Panc1 (cell line): ENCODE measurements around the gene HOXA5. TPM values are rescaled to one million over a fixed set of nuclear protein-coding genes. Genes with fewer than 3 reads are reported as not detected.

Experiments
- ATAC-seq: fragments of 200-7000 bp; cut with Tn5 transposase; 2 replicates; pipeline ENCODE4 v1.9.1; 2020; ENCODE audit warnings: mild to moderate bottlenecking, moderate library complexity
- BruUV-seq: library from RNA; stranded (reverse); fragments of 400-500 nt; replicated peaks from 2 replicates; lab custom pipeline; 2021; lab: Mats Ljungman, UMichigan
- CTCF ChIA-PET: fragments of 300-600 bp; sonication (Branson Sonifier 250); formaldehyde crosslinking; loops from one replicate; lab custom pipeline; 2022; ENCODE audit warnings: antibody characterized with exemption; lab: Charles Lee
- POLR2A ChIA-PET: fragments of 300-600 bp; sonication (Branson Sonifier 250); formaldehyde crosslinking; loops from one replicate; lab custom pipeline; 2022; ENCODE audit warnings: antibody characterized with exemption; lab: Charles Lee
- DNase-seq: peaks from one replicate; pipeline ENCODE4 v3.0.0-alpha.2; 2010; ENCODE audit warnings: low read depth, low spot score
- H3K27ac ChIP-seq: 2 replicates; pipeline ENCODE4 v1.5.1; 2011; ENCODE audit warnings: mild to moderate bottlenecking, low read length, inconsistent platforms
- H3K27me3 ChIP-seq: fragments of 200-500 bp; sonication (Bioruptor generic); 2 replicates; pipeline ENCODE4 v1.6.0; 2014; ENCODE audit warnings: low read length, inconsistent platforms; ENCODE audit not compliant: control insufficient read depth, insufficient read depth
- H3K36me3 ChIP-seq: fragments of 200-500 bp; sonication (Bioruptor generic); 2 replicates; pipeline ENCODE4 v1.5.1; 2014; ENCODE audit warnings: inconsistent platforms, mild to moderate bottlenecking, low read length, moderate library complexity; ENCODE audit not compliant: control insufficient read depth, insufficient read depth
- H3K4me1 ChIP-seq: 2 replicates; pipeline ENCODE4 v1.5.1; 2011; ENCODE audit warnings: inconsistent platforms, mild to moderate bottlenecking, low read length, moderate library complexity; ENCODE audit not compliant: control insufficient read depth, insufficient read depth
- H3K4me3 ChIP-seq, 2 experiments: 2 replicates each; pipeline ENCODE4 v1.5.1; 2011 to 2012; ENCODE audit warnings: low read depth in 2 of 2, low read length in 2 of 2, mild to moderate bottlenecking in 2 of 2, inconsistent platforms in 1 of 2, moderate library complexity in 1 of 2
- H3K9me3 ChIP-seq: fragments of 200-500 bp; sonication (Bioruptor generic); 2 replicates; pipeline ENCODE4 v1.5.1; 2014; ENCODE audit warnings: low read depth, mild to moderate bottlenecking, inconsistent platforms, low read length, moderate library complexity; ENCODE audit not compliant: control insufficient read depth, insufficient read depth
- CTCF ChIP-seq: fragments of 450-650 bp; IDR thresholded peaks from 2 replicates; pipeline ENCODE4 v1.5.1; 2017; ENCODE audit warnings: mild to moderate bottlenecking
- POLR2AphosphoS5 ChIP-seq: IDR thresholded peaks from 2 replicates; pipeline ENCODE4 v1.6.1; 2012; ENCODE audit warnings: mild to moderate bottlenecking, low read depth, low read length, moderate library complexity
- REST ChIP-seq, 2 experiments: IDR thresholded peaks; 2 replicates each; pipeline ENCODE4 v1.6.1; 2011 to 2012; ENCODE audit warnings: low read depth in 2 of 2, control low read depth in 1 of 2, low read length in 1 of 2, mild to moderate bottlenecking in 1 of 2, moderate library complexity in 1 of 2; ENCODE audit not compliant: insufficient read depth in 1 of 2
- SIN3A ChIP-seq: IDR thresholded peaks from 2 replicates; pipeline ENCODE4 v1.6.1; 2012; ENCODE audit warnings: low read depth, mild to moderate bottlenecking, low read length, moderate library complexity, borderline replicate concordance; ENCODE audit not compliant: insufficient read depth
- TCF7L2 ChIP-seq: IDR thresholded peaks from 2 replicates; pipeline ENCODE4 v1.6.1; 2011; ENCODE audit warnings: mild to moderate bottlenecking, low read depth, low read length, inconsistent platforms
- in situ Hi-C: cut with HindIII; loops from 2 replicates; pipeline ENCODE4 v1.10.0; 2016; ENCODE audit warnings: low sequenced_read_pairs, low pct_unique_long_range_greater_than_20kb
- intact Hi-C: fragments of 100-400 bp; cut with micrococcal nuclease; formaldehyde crosslinking; loops from one replicate; pipeline ENCODE4 v1.10.0; 2022; ENCODE audit not compliant: unreplicated experiment
- total RNA-seq: library from RNA; stranded (reverse); gene quantifications from one replicate; pipeline ENCODE4 v1.2.1, GENCODE V29; 2021; ENCODE audit not compliant: unreplicated experiment

HOXA5 gene
- total RNA-seq, 1 experiment from 2014 or later, result 3.9 TPM

- Histone ChIP-seq H3K4me1 (peaks cover 20% of the 10 kb centered on the region), H3K9me3 (no peaks in the 10 kb centered on the region), H3K27me3 (no peaks in the 10 kb centered on the region), H3K4me3 (no peak within 1 kb of the TSS), H3K36me3 (no peaks in the 10 kb centered on the region; the same call in 1 of the 2 replicates), H3K27ac (peak within 1 kb of the TSS; percentile 89)
- POLR2A ChIA-PET, result no interaction called here
- no TSS peak for BruUV-seq
- in situ Hi-C loops, result no loop called here
- CTCF ChIA-PET, result interaction anchor here (0.6 to 3.4 kb wide), 2 partner anchors 9 to 27 kb away, joined by 6 to 24 read pairs; no protein-coding TSS in a partner anchor
- TF ChIP-seq TCF7L2 (no peak), REST (IDR thresholded peaks at IDR 0.05; ENCODE audit: insufficient read depth in 1 of 2, low read depth in 2 of 2, low read length in 1 of 2) (no peak), SIN3A (no peak), CTCF (no peak), POLR2AphosphoS5 (no peak)
- DNase-seq, result no peak
- intact Hi-C loops, result no loop called here
- no peak for ATAC-seq
Observed at GRCh38 chr7:27151931-27152815, 8.7 kb upstream of the HOXA5 start, which contains the start of gene HOXA3. TSS of gene HOXA3 (minus strand) at chr7:27152583. CDS start at chr7:27110640, 41,943 bp downstream.

GRCh38 chr7:27151341-27151930, 8.0 kb upstream of the HOXA5 start:
- no TSS peak for BruUV-seq

More at GRCh38 chr7:27151341-27151930, 8.0 kb upstream of the HOXA5 start:
- no peaks in the 10 kb centered on the region for H3K27me3 ChIP-seq
- H3K4me3 ChIP-seq, result peak overlapping the region; percentile 57 to 83
- H3K9me3 ChIP-seq, result no peaks in the 10 kb centered on the region
- H3K36me3 ChIP-seq, result no peaks in the 10 kb centered on the region; the same call in 1 of the 2 replicates
- peaks cover 20% of the 10 kb centered on the region for H3K4me1 ChIP-seq
- TF ChIP-seq REST (IDR thresholded peaks at IDR 0.05; ENCODE audit: insufficient read depth in 1 of 2, low read depth in 2 of 2, low read length in 1 of 2) (no peak), CTCF (no peak), POLR2AphosphoS5 (no peak), SIN3A (no peak), TCF7L2 (no peak)
- ChIA-PET CTCF (interaction anchor here (0.7 to 3.4 kb wide), 4 partner anchors 10 to 627 kb away, joined by 3 to 24 read pairs (median 4); no protein-coding TSS in a partner anchor), POLR2A (no interaction called here)
- intact Hi-C loops (no loop called here), in situ Hi-C loops (no loop called here)
- no peak for ATAC-seq
- DNase-seq, result no peak
- peak overlapping the region; percentile 89 for H3K27ac ChIP-seq
